ENCODE results near the gene CIB2. TPM values are rescaled to one million over a fixed set of nuclear protein-coding genes. Genes with fewer than 3 reads are reported as not detected.

Gene CIB2
- total and polyA plus RNA-seq, 2 experiments from 2014 or later, result 40.5 to 48.9 TPM

DNA sequence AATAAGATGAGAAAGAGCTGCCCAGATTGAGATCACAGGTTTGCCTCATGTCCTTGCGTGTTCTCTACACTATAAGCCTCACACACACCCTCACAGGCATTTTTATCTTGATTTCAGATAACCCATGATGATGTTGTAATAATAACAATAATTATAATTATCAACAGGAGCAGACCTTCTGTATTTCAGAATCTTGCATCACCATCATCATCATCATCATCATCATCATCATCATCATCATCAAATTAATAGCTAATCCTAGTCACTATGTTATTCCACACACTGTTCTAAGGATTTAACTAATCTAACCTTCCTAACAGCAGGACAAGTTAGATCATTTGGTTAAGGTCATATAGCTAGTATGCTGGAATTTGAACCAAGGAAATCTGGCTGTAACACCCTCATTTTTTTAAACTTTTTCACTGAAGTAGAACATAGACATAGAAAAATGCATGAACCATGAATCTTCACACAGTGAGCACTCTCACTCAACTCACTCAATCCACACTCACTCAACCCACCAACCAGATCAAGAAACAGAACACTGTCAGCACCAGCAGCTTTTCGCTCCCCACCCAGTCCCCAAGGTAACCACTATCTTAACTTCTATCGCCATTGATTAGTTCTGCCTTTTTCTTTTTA is 40.7 kb downstream of the CIB2 start:
- WGBS (ENCODE audit: low lambda C conversion rate, missing lambda C conversion rate), result 92% methylated on average over 3 of the region's 3 CpGs

DNA sequence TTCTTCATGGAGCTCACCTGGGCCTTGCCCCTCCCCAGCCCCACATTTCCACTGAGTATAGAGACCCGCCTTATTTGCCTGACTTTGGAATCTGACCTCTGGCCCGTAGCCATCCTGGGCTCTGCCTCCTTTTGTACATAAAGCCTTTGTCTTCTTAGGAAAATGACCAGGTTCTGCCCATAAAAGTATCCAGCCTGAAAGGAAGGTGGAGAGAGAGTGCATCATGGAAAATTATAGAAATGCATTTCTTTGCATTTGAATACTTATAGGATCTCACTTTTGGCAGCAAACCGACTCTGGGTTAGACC is 42.5 kb downstream of the CIB2 start:
- H3K27ac ChIP-seq, result peak overlapping the region; percentile 56
- no peaks in the 10 kb centered on the region for H3K79me2 ChIP-seq
- H3K9me2 ChIP-seq (replicated peaks; ENCODE audit: insufficient read depth), result no peaks in the 10 kb centered on the region
- peak overlapping the region; percentile 19 for H3K4me2 ChIP-seq
- H3K36me3 ChIP-seq (replicated peaks; ENCODE audit: insufficient read depth, low read depth), result no peaks in the 10 kb centered on the region
- TF ChIP-seq EZH2 (IDR thresholded peaks at IDR 0.05; ENCODE audit: borderline replicate concordance) (no peak), EZH2phosphoT487 (IDR thresholded peaks at IDR 0.05; ENCODE audit: low read depth, severe bottlenecking, unreplicated experiment) (no peak)
- TF ChIP-seq, protein P1, sequence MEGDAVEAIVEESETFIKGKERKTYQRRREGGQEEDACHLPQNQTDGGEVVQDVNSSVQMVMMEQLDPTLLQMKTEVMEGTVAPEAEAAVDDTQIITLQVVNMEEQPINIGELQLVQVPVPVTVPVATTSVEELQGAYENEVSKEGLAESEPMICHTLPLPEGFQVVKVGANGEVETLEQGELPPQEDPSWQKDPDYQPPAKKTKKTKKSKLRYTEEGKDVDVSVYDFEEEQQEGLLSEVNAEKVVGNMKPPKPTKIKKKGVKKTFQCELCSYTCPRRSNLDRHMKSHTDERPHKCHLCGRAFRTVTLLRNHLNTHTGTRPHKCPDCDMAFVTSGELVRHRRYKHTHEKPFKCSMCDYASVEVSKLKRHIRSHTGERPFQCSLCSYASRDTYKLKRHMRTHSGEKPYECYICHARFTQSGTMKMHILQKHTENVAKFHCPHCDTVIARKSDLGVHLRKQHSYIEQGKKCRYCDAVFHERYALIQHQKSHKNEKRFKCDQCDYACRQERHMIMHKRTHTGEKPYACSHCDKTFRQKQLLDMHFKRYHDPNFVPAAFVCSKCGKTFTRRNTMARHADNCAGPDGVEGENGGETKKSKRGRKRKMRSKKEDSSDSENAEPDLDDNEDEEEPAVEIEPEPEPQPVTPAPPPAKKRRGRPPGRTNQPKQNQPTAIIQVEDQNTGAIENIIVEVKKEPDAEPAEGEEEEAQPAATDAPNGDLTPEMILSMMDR (IDR thresholded peaks at IDR 0.05; ENCODE audit: poor library complexity), result no peak
- peaks cover 25% of the 10 kb centered on the region for H3K4me1 ChIP-seq (ENCODE audit: insufficient read depth)
- 58% methylated on average over 3 of the region's 3 CpGs for WGBS (ENCODE audit: low lambda C conversion rate, missing lambda C conversion rate)
- H3K27me3 ChIP-seq, result no peaks in the 10 kb centered on the region
- H3K4me3 ChIP-seq, result no peak overlapping the region
- no peak overlapping the region for H2AFZ ChIP-seq
- H3K9me3 ChIP-seq (ENCODE audit: low read depth), result no peaks in the 10 kb centered on the region
- no peaks in the 10 kb centered on the region for H4K20me1 ChIP-seq (ENCODE audit: insufficient read depth, poor library complexity, severe bottlenecking)
- no peak for DNase-seq (ENCODE audit: low spot score)

More for the DNA sequence above, 40.7 kb downstream of the CIB2 start:
- Histone ChIP-seq H3K36me3 (replicated peaks; ENCODE audit: insufficient read depth, low read depth) (no peaks in the 10 kb centered on the region), H3K27me3 (no peaks in the 10 kb centered on the region), H3K9me3 (ENCODE audit: low read depth) (no peaks in the 10 kb centered on the region), H3K4me1 (ENCODE audit: insufficient read depth) (peaks cover 24% of the 10 kb centered on the region), H4K20me1 (ENCODE audit: insufficient read depth, poor library complexity, severe bottlenecking) (no peaks in the 10 kb centered on the region), H2AFZ (no peak overlapping the region), H3K79me2 (no peaks in the 10 kb centered on the region), H3K4me3 (no peak overlapping the region), H3K4me2 (no peak overlapping the region), H3K27ac (no peak overlapping the region), H3K9me2 (replicated peaks; ENCODE audit: insufficient read depth) (no peaks in the 10 kb centered on the region)
- DNase-seq (ENCODE audit: low spot score), result no peak
- no peak for TF ChIP-seq EZH2phosphoT487 (IDR thresholded peaks at IDR 0.05; ENCODE audit: low read depth, severe bottlenecking, unreplicated experiment)
- no peak for TF ChIP-seq EZH2 (IDR thresholded peaks at IDR 0.05; ENCODE audit: borderline replicate concordance)
- TF ChIP-seq, protein P1 (IDR thresholded peaks at IDR 0.05; ENCODE audit: poor library complexity), result no peak

DNA sequence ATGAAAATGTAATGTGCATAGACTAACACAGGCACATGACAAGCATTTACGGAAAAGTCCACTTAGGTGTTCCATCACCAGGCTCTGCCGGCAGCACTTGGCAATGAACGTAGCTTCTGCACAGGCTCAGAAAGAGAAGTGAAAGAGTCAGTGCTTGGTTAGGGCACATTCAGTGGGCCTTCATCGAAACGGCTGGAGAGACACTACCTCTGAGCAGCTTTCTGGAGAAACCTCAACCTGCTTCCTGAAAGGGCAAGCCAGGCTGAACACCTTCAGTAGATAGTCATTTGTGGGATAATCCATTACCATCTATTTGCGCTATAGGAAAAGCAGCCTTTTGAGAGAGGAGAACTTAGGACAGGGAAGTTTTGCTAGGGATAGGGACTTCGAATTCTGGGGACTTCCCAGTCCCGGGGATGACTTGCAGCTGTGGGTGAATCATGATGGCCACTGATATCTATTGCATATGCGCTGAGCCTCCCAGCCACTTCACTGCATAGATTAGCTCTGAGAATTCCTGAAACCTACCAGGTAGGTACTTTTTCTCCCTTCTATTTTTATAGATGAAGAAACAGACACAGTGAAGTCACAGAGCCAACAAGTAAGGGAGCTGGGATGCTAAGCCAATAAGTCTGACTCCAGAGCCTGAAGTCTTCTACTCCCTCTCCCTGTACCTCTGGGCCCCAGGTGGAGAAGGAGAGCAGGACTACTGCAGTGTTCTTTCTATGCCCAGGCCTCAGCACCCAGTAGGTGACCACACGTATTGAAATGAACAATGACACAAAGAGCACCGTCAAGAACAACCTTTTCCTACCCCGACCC is 43.1 kb downstream of the CIB2 start:
- no peaks in the 10 kb centered on the region for H3K36me3 ChIP-seq (replicated peaks; ENCODE audit: insufficient read depth, low read depth)
- peaks cover 22% of the 10 kb centered on the region for H3K4me1 ChIP-seq (ENCODE audit: insufficient read depth)
- H3K9me3 ChIP-seq (ENCODE audit: low read depth), result no peaks in the 10 kb centered on the region
- no peak for DNase-seq (ENCODE audit: low spot score)
- WGBS (ENCODE audit: low lambda C conversion rate, missing lambda C conversion rate), result 86% methylated on average over 12 of the region's 12 CpGs
- no peaks in the 10 kb centered on the region for H3K9me2 ChIP-seq (replicated peaks; ENCODE audit: insufficient read depth)
- H2AFZ ChIP-seq, result no peak overlapping the region
- no peak for TF ChIP-seq EZH2phosphoT487 (IDR thresholded peaks at IDR 0.05; ENCODE audit: low read depth, severe bottlenecking, unreplicated experiment)
- no peak for TF ChIP-seq EZH2 (IDR thresholded peaks at IDR 0.05; ENCODE audit: borderline replicate concordance)
- TF ChIP-seq, protein P1 (IDR thresholded peaks at IDR 0.05; ENCODE audit: poor library complexity), result no peak
- H3K27ac ChIP-seq, result peak overlapping the region; percentile 56
- H3K4me3 ChIP-seq, result no peak overlapping the region
- no peaks in the 10 kb centered on the region for H3K27me3 ChIP-seq
- peak overlapping the region; percentile 19 for H3K4me2 ChIP-seq
- no peaks in the 10 kb centered on the region for H3K79me2 ChIP-seq
- no peaks in the 10 kb centered on the region for H4K20me1 ChIP-seq (ENCODE audit: insufficient read depth, poor library complexity, severe bottlenecking)
